GM23338 (cell line): Measurements from ENCODE around the gene SBF1. TPM values are rescaled to one million over a fixed set of nuclear protein-coding genes. Genes with fewer than 3 reads are reported as not detected.

Source experiments
- ATAC-seq: fragments of 200-7000 bp; cut with Tn5 transposase; 3 replicates; pipeline ENCODE4 v1.9.1; 2020
- DNase-seq: peaks from one replicate; pipeline ENCODE4 v3.0.0-alpha.2; 2015; ENCODE audit warnings: low spot score
- H2AFZ ChIP-seq: fragments of 200-600 bp; sonication (generic); 2 replicates; pipeline ENCODE4 v1.8.0; 2016; ENCODE audit warnings: antibody characterized with exemption, mild to moderate bottlenecking, moderate library complexity
- H3F3A ChIP-seq: fragments of 200-600 bp; sonication (generic); replicated peaks from 2 replicates; pipeline ENCODE4 v1.8.0; 2017; ENCODE audit warnings: antibody characterized with exemption, mixed run types, low read depth
- H3K27ac ChIP-seq: fragments of 200-600 bp; sonication (generic); 2 replicates; pipeline ENCODE4 v1.6.1; 2016; ENCODE audit warnings: low read depth
- H3K27me3 ChIP-seq: fragments of 200-600 bp; sonication (generic); 2 replicates; pipeline ENCODE4 v1.8.0; 2016; ENCODE audit warnings: mild to moderate bottlenecking, mixed run types, moderate library complexity; ENCODE audit not compliant: insufficient read depth
- H3K36me3 ChIP-seq: fragments of 200-600 bp; sonication (generic); 2 replicates; pipeline ENCODE4 v1.8.0; 2016; ENCODE audit warnings: mild to moderate bottlenecking; ENCODE audit not compliant: insufficient read depth
- H3K4me1 ChIP-seq: fragments of 200-600 bp; sonication (generic); 2 replicates; pipeline ENCODE4 v1.8.0; 2016; ENCODE audit warnings: mild to moderate bottlenecking, moderate library complexity; ENCODE audit not compliant: insufficient read depth
- H3K4me2 ChIP-seq: fragments of 200-600 bp; sonication (generic); 2 replicates; pipeline ENCODE4 v1.7.1; 2017; ENCODE audit warnings: mixed run types
- H3K4me3 ChIP-seq: fragments of 200-600 bp; sonication (generic); 2 replicates; pipeline ENCODE4 v1.6.1; 2016; ENCODE audit warnings: mixed run types
- H3K79me2 ChIP-seq: fragments of 200-600 bp; sonication (generic); replicated peaks from 2 replicates; pipeline ENCODE4 v1.8.0; 2017; ENCODE audit warnings: mild to moderate bottlenecking; ENCODE audit not compliant: insufficient read depth
- H3K9me2 ChIP-seq: fragments of 200-600 bp; sonication (generic); 2 replicates; pipeline ENCODE4 v1.8.0; 2017; ENCODE audit not compliant: insufficient read depth
- H4K20me1 ChIP-seq: fragments of 200-600 bp; sonication (generic); replicated peaks from 2 replicates; pipeline ENCODE4 v1.8.0; 2017; ENCODE audit warnings: mild to moderate bottlenecking; ENCODE audit not compliant: insufficient read depth
- H3K27ac Mint-ChIP-seq: 2 replicates; pipeline ENCODE4 v1.8.0; 2020; ENCODE audit warnings: inconsistent platforms, mild to moderate bottlenecking, moderate library complexity, mixed read lengths
- H3K27me3 Mint-ChIP-seq: 3 replicates; pipeline ENCODE4 v1.8.0; 2022; ENCODE audit warnings: low read depth, mild to moderate bottlenecking, moderate library complexity, mixed read lengths, inconsistent platforms; ENCODE audit not compliant: insufficient read depth, poor library complexity
- H3K36me3 Mint-ChIP-seq: 3 replicates; pipeline ENCODE4 v1.8.0; 2021; ENCODE audit warnings: low read depth, mild to moderate bottlenecking, inconsistent platforms, moderate library complexity, mixed read lengths
- H3K4me1 Mint-ChIP-seq: 3 replicates; pipeline ENCODE4 v1.8.0; 2020; ENCODE audit warnings: mild to moderate bottlenecking, inconsistent platforms, mixed read lengths
- H3K4me3 Mint-ChIP-seq: 3 replicates; pipeline ENCODE4 v1.8.0; 2021; ENCODE audit warnings: moderate library complexity, mild to moderate bottlenecking, inconsistent platforms, mixed read lengths
- H3K9me3 Mint-ChIP-seq: 3 replicates; pipeline ENCODE4 v1.8.0; 2020; ENCODE audit warnings: moderate library complexity, mild to moderate bottlenecking, inconsistent platforms, mixed read lengths
- CREB1 ChIP-seq: fragments of 250-450 bp; sonication (Bioruptor Pico); IDR thresholded peaks from 2 replicates; pipeline ENCODE4 v1.5.0; 2020; ENCODE audit warnings: low read depth, mild to moderate bottlenecking, moderate library complexity
- CTCF ChIP-seq, 2 experiments: fragments of 200-600 bp in 1 of 2; sonication (generic) in 1 of 2; conservative IDR thresholded peaks; 2 replicates each; pipeline versions ENCODE4 v1.5.1 to v1.6.1; 2016 to 2017; ENCODE audit warnings: antibody characterized with exemption in 2 of 2, low read depth in 2 of 2, mild to moderate bottlenecking in 2 of 2, moderate library complexity in 1 of 2
- EZH2phosphoT487 ChIP-seq: fragments of 200-600 bp; sonication (generic); IDR thresholded peaks from one replicate; pipeline ENCODE4 v1.8.1; 2018; ENCODE audit warnings: antibody characterized with exemption; ENCODE audit not compliant: unreplicated experiment
- POLR2AphosphoS5 ChIP-seq: IDR thresholded peaks from 2 replicates; pipeline ENCODE4 v1.6.1; 2016; ENCODE audit warnings: antibody characterized with exemption, low read depth
- ZNF114 ChIP-seq: fragments of 250-450 bp; sonication (Bioruptor Pico); IDR thresholded peaks from 2 replicates; pipeline ENCODE4 v1.5.0; 2020; ENCODE audit warnings: mild to moderate bottlenecking, moderate library complexity
- ZNF331 ChIP-seq: fragments of 250-450 bp; sonication (Bioruptor Pico); IDR thresholded peaks from 2 replicates; pipeline ENCODE4 v1.5.0; 2020; ENCODE audit warnings: low read depth, mild to moderate bottlenecking, moderate library complexity
- polyA plus RNA-seq: library from polyadenylated mRNA; unstranded; fragments of >200 nt; fragmentation: Nextera tagmentation; extraction: Ambion mirVana; gene quantifications from 2 replicates; pipeline ENCODE4 v1.2.1, GENCODE V29; 2016
- total RNA-seq: library from RNA; depleted of rRNA; stranded (reverse); fragments of >200 nt; shearing (Covaris generic); gene quantifications from 2 replicates; pipeline ENCODE4 v1.2.3, GENCODE V29; 2014
- TF ChIP-seq, protein P1 (sequence below): fragments of 250-450 bp; sonication (Bioruptor Pico); IDR thresholded peaks from 2 replicates; pipeline ENCODE4 v1.5.0; 2020; ENCODE audit warnings: mild to moderate bottlenecking, moderate library complexity
- TF ChIP-seq, protein P2 (sequence below): IDR thresholded peaks from one replicate; pipeline ENCODE4 v1.6.1; 2018; ENCODE audit warnings: antibody characterized with exemption; ENCODE audit not compliant: unreplicated experiment

Gene SBF1
- total and polyA plus RNA-seq, 2 experiments from 2014 or later: 26.5 to 85.4 TPM

DNA sequence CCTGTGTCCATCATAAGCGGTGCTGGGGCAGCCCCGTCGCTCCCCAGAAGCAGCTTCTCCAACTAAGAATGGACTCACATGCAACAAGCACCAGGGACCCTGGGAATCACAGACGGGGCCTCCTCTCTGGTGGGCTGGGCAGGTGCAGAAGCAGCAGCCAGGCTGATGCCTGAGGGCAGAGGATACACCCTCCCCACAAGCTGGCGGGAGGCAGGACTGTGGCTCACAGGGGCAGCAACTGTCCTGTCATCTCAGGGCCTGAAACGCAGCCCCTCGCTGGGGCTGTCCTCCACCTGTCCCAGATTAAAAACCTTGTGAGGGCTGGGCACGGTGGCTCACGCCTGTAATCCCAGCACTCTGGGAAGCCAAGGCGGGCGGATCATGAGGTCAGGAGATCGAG lies 3.1 kb upstream of the SBF1 start:
- Mint-ChIP-seq H3K4me1 (peaks cover 25% of the 10 kb centered on the region), H3K9me3 (no peaks in the 10 kb centered on the region; the same call in 2 of the 3 replicates), H3K27me3 (peaks cover 44% of the 10 kb centered on the region), H3K4me3 (no peak overlapping the region), H3K27ac (no peak overlapping the region), H3K36me3 (0 out of 3 replicates have a peak, but pooled peaks cover under 1% of the 10 kb centered on the region)
- TF ChIP-seq CTCF (conservative IDR thresholded peaks at IDR 0.05; ENCODE audit: low read depth in 2 of 2) (no peak), ZNF331 (CRISPR knock-in tag) (no peak), CREB1 (CRISPR knock-in tag) (no peak), ZNF114 (CRISPR knock-in tag) (no peak), POLR2AphosphoS5 (no peak), EZH2phosphoT487 (no peak)
- TF ChIP-seq, protein P1, sequence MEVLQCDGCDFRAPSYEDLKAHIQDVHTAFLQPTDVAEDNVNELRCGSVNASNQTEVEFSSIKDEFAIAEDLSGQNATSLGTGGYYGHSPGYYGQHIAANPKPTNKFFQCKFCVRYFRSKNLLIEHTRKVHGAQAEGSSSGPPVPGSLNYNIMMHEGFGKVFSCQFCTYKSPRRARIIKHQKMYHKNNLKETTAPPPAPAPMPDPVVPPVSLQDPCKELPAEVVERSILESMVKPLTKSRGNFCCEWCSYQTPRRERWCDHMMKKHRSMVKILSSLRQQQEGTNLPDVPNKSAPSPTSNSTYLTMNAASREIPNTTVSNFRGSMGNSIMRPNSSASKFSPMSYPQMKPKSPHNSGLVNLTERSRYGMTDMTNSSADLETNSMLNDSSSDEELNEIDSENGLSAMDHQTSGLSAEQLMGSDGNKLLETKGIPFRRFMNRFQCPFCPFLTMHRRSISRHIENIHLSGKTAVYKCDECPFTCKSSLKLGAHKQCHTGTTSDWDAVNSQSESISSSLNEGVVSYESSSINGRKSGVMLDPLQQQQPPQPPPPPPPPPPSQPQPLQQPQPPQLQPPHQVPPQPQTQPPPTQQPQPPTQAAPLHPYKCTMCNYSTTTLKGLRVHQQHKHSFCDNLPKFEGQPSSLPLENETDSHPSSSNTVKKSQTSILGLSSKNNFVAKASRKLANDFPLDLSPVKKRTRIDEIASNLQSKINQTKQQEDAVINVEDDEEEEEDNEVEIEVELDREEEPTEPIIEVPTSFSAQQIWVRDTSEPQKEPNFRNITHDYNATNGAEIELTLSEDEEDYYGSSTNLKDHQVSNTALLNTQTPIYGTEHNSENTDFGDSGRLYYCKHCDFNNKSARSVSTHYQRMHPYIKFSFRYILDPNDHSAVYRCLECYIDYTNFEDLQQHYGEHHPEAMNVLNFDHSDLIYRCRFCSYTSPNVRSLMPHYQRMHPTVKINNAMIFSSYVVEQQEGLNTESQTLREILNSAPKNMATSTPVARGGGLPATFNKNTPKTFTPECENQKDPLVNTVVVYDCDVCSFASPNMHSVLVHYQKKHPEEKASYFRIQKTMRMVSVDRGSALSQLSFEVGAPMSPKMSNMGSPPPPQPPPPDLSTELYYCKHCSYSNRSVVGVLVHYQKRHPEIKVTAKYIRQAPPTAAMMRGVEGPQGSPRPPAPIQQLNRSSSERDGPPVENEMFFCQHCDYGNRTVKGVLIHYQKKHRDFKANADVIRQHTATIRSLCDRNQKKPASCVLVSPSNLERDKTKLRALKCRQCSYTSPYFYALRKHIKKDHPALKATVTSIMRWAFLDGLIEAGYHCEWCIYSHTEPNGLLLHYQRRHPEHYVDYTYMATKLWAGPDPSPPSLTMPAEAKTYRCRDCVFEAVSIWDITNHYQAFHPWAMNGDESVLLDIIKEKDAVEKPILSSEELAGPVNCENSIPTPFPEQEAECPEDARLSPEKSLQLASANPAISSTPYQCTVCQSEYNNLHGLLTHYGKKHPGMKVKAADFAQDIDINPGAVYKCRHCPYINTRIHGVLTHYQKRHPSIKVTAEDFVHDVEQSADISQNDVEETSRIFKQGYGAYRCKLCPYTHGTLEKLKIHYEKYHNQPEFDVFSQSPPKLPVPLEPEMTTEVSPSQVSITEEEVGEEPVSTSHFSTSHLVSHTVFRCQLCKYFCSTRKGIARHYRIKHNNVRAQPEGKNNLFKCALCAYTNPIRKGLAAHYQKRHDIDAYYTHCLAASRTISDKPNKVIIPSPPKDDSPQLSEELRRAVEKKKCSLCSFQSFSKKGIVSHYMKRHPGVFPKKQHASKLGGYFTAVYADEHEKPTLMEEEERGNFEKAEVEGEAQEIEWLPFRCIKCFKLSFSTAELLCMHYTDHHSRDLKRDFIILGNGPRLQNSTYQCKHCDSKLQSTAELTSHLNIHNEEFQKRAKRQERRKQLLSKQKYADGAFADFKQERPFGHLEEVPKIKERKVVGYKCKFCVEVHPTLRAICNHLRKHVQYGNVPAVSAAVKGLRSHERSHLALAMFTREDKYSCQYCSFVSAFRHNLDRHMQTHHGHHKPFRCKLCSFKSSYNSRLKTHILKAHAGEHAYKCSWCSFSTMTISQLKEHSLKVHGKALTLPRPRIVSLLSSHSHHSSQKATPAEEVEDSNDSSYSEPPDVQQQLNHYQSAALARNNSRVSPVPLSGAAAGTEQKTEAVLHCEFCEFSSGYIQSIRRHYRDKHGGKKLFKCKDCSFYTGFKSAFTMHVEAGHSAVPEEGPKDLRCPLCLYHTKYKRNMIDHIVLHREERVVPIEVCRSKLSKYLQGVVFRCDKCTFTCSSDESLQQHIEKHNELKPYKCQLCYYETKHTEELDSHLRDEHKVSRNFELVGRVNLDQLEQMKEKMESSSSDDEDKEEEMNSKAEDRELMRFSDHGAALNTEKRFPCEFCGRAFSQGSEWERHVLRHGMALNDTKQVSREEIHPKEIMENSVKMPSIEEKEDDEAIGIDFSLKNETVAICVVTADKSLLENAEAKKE (CRISPR knock-in tag): no peak
- TF ChIP-seq, protein P2, sequence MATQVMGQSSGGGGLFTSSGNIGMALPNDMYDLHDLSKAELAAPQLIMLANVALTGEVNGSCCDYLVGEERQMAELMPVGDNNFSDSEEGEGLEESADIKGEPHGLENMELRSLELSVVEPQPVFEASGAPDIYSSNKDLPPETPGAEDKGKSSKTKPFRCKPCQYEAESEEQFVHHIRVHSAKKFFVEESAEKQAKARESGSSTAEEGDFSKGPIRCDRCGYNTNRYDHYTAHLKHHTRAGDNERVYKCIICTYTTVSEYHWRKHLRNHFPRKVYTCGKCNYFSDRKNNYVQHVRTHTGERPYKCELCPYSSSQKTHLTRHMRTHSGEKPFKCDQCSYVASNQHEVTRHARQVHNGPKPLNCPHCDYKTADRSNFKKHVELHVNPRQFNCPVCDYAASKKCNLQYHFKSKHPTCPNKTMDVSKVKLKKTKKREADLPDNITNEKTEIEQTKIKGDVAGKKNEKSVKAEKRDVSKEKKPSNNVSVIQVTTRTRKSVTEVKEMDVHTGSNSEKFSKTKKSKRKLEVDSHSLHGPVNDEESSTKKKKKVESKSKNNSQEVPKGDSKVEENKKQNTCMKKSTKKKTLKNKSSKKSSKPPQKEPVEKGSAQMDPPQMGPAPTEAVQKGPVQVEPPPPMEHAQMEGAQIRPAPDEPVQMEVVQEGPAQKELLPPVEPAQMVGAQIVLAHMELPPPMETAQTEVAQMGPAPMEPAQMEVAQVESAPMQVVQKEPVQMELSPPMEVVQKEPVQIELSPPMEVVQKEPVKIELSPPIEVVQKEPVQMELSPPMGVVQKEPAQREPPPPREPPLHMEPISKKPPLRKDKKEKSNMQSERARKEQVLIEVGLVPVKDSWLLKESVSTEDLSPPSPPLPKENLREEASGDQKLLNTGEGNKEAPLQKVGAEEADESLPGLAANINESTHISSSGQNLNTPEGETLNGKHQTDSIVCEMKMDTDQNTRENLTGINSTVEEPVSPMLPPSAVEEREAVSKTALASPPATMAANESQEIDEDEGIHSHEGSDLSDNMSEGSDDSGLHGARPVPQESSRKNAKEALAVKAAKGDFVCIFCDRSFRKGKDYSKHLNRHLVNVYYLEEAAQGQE: no peak
- DNase-seq (no peak), ATAC-seq (no peak)
- Histone ChIP-seq H3K36me3 (no peaks in the 10 kb centered on the region), H3K4me2 (no peak overlapping the region), H2AFZ (no peak overlapping the region), H3K4me1 (peaks cover 11% of the 10 kb centered on the region), H4K20me1 (peaks cover 13% of the 10 kb centered on the region), H3K27ac (no peak overlapping the region), H3K27me3 (peaks cover 23% of the 10 kb centered on the region), H3K9me2 (no peaks in the 10 kb centered on the region), H3K79me2 (peaks cover 13% of the 10 kb centered on the region), H3F3A (no peaks in the 10 kb centered on the region), H3K4me3 (no peak overlapping the region)
